GM19397 (cell line): ENCODE data around the gene KHDRBS1.
"Not testable (repeated sequence)": the region's sequence is repeated elsewhere in the genome, so short reads cannot be mapped to it uniquely, and the experiment has no call there.

Experiments
- ATAC-seq: cut with Tn5 transposase; IDR thresholded peaks from one replicate; pipeline ENCODE4 v1.9.1; 2021; ENCODE audit warnings: mild to moderate bottlenecking, moderate library complexity; ENCODE audit not compliant: unreplicated experiment

KHDRBS1 gene

DNA sequence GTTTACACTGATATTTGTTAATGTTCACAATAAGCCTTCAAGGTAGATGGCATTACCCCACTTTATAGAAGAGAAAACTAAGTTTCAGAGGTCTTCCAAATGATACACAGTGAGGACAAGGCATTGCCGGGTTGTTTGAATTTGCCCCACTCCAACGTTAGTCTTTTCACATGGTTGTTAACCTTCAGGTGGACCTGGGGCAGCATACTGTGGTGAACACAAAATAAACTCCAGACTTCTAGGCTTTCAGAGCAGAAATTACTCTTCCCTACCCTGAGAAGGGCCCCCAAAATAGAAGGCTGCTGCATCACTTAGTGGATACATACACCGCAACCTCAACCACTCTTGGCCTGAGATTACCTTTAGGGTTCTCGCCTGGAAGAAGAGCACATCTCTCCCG, 3.4 kb upstream of the KHDRBS1 start:
- ATAC-seq, result no peak

DNA sequence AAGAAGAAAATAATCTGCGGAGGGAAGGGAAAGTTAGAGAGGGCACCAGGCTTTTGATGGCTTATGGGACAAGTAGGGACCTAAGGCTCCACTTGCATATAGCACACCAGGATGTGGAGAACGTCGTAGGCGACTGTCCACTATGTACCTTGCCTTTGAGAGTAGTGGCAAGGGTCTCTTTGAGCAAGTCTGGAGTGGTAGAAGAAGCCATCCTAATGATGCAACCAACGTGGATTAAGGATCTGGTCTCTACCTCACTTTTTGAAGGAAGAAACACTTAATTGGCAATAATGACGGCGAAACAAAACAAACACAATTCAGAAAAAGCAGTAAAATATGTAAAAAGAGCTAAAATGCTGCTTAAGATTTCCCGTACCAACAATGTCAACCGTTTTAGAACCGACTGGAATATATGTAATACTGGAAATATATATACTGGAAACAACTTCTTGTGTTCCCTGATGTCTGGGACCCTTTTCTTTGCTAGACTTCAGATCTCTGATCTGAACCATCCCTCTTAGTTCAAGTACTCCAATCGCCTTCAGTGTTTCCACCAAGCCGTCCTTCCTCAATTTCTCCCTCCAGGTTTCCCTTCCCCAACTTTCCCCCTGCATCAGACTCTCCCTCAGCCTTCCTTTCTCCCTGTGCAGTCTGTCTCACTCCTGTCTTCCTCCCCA, 821 bp upstream of the KHDRBS1 start:
- no peak for ATAC-seq

DNA sequence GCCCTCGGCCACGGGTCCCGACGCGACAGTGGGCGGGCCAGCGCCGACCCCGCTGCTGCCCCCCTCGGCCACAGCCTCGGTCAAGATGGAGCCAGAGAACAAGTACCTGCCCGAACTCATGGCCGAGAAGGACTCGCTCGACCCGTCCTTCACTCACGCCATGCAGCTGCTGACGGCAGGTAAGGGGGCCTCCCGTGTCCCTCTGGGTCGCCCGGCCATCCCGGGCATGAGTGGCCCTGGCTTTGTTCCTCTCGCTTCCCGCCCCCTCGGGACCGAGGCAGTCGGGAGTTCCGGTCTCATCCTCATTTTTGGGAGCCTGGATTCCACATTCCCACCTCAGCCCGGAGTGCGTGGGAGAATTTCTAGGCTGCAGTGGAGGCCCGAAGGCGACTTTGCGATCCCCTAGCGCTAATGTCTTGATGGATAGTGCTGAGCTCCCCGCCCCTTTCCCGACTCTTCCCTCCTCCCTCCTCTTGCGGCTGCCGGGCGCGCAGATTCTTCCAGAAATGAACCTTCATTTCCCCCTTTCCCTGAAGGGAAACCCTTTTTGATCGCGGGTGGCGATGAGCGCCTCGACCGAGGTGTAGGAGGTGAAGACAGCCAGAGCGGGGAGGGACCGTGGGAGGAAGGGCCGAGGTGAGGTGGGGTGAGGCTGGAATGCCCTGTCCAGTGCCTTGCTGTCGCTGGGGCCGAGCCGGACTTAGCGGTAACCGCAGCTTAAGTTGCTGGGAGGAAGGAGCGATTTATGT, 705 bp downstream of the KHDRBS1 start:
- peak; percentile 30 for ATAC-seq

DNA sequence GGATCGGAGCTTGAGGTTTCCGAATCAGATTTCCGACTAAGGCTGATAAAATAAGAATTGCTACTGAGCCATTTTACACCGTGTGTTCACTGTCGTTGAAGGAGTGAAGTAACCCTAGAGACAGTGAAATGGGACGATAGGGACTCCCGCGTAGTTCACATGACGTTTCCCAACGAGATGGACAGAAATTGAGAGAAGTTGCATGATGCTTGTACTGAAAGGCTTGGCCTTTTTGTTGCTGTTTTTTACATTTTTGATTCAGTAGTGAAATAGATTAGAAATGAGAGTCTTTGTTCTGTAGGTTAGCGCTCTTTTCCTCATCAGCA, 1.2 kb downstream of the KHDRBS1 start:
- no peak for ATAC-seq

DNA sequence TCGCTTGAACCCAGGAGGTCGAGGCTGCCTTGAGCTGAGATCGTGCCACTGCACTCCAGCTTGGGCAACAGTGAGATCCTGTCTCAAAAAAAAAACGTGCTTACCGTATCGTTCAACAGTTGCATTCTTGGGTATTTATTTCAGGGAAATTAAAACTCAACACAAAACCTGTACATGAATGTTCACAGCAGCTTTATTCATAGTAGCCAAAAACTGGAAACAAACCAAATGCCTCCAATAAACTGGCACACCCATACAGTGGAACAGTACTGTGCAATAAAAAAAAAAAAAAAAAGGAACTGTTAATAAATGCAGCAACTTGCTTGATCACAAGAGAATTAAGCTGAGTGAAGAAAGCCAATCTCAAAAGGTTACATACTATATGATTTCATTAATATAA, 6.7 kb downstream of the KHDRBS1 start:
- no peak for ATAC-seq

DNA sequence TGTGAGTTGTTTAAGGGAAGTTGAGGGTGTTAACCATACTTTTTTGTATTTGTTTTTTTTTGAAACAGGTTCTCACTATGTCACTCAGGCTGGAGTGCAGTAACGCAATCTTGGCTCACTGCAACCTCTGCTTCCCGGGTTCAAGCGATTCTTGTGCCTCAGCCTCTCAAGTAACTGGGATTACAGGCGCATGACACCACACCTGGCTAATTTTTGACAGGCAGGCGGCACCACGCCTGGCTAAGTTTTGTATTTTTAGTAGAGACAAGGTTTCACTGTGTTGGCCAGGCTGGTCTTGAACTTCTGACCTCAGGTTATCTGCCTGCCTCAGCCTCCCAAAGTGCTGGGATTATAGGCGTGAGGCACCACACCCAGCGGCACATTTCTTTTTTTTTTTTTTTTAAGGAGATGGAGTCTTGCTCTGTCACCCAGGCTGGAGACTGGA, 7.9 kb downstream of the KHDRBS1 start:
- not testable (repeated sequence) for ATAC-seq

DNA sequence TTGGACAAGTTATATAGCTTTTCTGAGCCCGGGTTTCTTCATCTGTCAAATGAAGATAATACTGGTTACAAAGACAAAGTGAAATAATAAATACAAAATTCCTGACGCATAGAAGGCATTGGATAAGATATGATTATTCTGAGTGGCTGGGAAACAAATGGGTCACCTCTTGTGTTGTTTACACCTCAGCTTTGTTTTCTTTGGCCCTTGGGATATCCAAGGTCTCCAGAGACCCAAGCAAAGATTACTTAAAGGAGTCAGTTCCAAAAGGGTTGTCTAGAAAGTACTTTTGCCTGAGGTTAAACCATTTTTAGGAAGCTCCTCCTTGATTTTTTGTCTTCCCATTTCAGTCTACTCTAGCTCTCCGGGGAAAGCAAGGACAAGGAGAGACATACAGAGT, 9.7 kb downstream of the KHDRBS1 start:
- ATAC-seq, result no peak

DNA sequence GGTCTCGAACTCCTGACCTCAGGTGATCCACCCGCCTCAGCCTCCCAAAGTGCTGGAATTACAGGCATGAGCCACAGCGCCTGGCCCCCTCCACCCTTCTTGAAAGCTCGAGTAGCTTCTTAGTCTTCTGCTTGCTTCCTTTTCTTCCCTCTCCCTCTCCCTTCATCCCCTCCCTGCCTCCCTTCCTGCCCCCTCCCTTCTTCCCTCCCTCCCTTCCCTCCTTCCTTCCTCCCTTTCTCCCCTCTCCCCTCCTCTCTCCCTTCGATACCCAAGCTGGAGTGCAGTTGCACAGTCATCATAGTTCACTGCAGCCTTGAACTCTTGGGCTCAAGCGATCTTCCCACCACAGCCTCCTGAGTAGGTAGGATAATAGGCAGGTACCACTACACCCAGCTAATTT, 11.8 kb downstream of the KHDRBS1 start:
- ATAC-seq, result no peak

DNA sequence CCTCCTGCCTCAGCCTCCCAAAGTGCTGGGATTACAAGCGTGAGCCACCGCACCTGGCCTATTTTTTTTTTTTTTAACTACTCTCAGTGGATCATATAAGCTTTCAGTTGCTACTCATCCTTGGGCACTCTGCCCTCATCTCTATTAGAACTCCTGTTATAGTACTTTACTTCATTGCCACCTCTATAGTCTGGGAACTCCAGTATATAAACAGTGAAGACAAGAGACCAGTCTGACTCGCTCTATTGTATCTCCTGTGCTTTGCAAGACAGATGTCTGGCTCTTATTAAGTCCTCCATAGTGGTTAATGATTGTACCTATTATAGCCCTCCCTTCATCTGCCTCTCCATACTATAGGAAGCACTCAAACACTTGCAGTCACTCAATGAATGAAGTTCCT, 15.1 kb downstream of the KHDRBS1 start:
- ATAC-seq, result no peak

DNA sequence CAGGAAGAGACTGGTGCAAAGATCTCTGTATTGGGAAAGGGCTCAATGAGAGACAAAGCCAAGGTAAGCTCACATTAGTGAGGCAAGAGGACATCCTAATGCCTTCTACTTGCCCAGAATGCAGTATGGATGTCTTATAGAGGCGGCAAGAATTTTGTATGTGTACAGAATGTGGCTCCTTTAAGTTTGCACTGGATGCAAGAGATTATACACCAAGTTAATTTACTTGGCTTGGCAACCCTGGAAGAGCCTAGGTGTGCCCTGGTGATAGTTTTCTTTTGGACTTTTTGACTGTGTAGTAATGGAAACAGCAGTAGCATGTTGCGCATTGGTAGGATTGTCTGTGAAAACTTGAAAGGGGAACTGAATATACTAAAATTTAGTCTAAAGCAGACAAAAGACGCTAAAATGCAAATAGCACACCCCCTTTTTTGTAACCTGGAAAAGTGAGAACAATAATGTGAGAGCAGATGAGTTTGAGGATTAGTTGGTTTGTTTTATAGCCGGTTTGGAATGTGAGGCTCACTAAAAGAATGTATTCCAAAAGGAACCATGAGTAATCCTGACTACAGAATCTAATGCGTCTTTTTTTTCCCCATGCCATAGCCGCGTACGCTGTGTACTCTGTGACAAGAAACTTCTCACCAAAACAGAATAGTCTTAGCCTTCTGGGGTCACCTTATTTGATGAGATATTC, 18.1 kb downstream of the KHDRBS1 start:
- ATAC-seq, result no peak

DNA sequence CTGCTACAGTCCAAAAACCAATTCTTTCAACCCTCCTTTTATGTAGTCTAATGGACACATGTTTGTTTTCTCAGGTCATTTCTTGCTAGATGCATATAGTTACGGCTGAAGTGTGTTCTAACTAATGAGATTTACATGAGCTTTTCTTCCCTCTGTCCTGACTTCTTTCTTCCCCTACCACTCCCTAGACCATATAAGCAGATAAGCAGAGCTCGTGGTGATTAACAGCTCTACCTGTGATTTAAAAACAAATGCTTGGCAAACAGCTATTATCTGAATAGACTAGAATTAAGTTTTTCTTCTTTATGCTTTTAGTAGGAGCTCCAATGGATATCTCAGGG, 18.6 kb downstream of the KHDRBS1 start:
- no peak for ATAC-seq

DNA sequence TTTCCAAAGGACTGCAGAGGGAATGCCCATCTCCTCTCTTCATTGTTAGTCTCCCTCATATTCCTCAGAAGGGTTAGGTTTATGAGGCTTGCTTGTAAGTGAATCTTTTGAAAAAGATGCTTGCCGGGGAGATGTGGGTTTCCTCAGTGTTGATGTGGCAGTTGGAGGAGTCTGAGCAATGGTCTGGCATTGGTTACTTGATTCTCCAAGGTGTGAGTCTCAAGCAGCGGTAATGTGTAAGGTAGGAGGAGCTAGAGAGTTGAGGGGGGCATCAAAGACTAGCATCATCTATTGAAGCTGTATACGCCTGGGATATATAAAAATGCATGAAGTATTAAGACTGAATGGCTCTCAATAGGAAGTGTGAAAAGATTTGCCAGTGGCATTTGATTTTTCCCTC, 21.5 kb downstream of the KHDRBS1 start:
- no peak for ATAC-seq

DNA sequence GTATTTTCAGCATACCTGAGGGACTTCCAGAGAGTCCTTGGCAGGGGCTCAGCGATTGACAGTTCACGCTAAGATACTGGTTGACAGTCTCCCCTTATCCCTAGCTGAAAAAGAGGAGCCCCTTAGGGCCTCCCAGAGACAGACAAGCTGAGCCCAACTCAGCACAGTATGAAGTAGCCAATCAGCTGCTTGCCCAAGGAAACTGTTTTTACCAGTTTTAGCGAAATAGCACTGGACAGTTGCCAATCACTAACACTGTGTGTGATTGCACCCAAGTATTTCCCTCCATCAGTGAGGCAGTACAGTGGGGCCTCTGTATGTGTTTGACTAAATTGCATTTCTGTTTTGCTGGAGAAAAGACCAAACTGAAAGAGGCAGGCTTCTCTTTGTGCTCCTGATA, 27.0 kb downstream of the KHDRBS1 start:
- no peak for ATAC-seq

DNA sequence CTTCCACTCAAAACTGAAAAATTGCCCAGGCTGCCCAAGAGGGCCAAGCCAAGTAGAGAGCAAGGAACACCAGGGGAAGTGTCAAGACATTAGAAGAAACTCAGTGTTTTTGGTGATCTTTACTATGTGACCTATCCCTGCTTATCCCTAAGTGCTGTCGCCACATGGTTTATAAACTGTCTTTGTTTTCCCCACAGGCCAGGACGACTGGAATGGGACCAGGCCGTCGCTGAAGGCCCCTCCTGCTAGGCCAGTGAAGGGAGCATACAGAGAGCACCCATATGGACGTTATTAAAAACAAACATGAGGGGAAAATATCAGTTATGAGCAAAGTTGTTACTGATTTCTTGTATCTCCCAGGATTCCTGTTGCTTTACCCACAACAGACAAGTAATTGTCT, 28.7 kb downstream of the KHDRBS1 start:
- no peak for ATAC-seq

DNA sequence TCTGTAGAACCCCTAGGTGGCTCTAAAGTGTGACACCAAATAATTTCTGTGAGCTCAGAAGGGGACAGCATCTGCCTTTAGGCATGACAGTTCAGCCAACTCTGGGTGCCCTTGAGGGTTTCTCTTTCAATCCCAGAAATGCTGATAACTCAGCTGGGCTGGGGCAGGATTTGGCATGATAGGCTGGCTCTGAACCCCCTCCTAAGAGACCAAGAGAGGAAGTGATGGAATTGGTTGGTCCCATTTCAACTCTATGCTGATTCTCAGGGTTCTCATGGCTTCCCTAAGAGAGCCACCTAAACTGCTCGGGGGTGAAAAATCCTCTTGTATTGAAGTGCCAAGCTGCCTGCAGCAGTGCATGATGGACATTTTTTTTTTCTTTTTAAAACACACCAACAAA, 30.6 kb downstream of the KHDRBS1 start:
- no peak for ATAC-seq

DNA sequence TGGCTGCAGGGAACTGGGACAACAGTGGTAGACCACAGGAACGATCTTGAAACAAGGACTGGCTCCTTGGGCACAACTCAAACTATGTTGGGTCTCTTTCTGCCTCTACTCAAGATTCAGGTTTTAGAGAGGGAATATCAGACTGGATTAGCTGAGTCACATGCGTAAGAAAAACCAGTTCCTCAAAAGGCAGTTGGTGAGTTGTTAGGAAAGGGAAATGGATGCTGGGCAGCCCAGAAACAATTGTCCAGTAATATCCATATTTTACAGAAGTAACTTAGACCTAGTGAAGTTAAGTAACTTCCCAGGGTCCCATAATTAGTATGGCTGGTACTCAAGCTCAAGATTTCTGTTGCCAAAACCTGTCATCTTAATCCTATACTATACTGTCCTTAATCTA, 32.1 kb downstream of the KHDRBS1 start:
- no peak for ATAC-seq

DNA sequence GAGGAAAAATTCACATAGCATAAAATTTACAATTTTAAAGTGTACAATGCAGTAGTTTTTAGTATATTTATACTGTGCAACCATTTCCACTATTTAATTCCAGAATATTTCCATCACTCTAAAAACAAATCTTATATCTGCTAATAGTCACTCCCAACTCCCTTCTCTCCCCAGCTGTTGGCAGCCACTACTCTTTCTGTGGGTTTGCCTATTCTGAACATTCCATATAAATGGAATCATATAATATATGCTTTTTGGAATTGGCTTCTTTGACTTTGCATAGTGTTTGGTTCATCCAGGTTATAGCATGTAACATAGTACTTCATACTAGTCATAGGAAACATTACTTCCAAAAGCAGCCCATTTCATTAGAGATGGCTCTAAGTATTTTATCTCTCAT, 34.0 kb downstream of the KHDRBS1 start:
- ATAC-seq, result no peak

DNA sequence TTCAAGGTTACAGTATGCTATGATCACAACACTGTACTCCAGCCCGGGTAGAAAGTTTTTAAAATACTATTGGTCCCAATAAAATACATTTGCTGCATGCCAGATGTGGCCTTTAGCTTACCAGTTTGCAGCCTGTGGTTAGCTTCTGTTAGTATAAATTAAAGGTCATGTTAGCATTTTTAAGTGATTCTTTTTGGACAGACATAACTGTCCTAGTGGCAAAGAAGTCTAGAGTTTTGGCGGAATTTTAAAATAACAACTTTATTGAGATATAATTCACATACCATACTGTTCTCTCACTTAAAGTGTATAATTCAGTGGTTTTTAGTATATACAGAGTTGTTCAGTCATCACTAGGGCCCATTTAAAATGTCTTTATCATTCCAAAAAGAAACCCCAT, 34.8 kb downstream of the KHDRBS1 start:
- ATAC-seq, result no peak

DNA sequence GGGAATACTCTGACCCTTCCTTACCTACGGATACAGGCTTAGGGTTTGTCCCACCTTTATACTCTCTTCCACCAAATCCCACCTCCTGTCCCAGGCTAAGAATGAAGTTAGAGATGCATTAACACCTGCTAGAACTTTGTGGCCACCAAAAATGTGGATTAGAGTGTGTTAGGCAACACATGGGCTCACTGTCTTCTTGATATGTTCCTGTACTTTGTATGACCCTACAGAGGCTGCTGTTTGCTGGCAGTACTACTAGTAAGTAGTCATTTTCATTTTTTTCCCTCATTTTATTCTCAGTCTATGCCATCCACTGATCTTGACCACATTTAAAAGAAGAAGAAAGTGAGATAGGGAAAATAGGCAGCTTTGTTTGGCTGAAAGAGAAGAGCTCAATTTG, 38.0 kb downstream of the KHDRBS1 start:
- no peak for ATAC-seq

DNA sequence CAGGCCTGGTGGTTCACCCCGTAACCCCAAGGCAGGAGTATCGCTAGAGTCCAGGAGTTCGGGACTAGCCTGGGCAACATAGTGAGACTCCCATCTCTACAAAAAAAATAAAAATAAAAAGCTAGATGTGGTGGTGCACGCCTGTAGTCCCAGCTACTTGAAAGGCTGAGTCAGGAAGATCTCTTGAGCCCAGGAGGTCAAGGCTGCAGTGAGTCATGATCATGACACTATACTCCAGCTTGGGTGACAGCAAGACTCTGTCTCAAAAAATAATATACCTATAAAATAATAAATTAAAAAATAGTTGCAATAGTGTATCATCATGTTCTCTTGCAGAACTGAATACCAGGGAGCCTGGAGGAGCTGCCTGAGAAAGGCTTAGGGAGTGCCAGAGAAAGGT, 39.2 kb downstream of the KHDRBS1 start:
- ATAC-seq, result no peak

DNA sequence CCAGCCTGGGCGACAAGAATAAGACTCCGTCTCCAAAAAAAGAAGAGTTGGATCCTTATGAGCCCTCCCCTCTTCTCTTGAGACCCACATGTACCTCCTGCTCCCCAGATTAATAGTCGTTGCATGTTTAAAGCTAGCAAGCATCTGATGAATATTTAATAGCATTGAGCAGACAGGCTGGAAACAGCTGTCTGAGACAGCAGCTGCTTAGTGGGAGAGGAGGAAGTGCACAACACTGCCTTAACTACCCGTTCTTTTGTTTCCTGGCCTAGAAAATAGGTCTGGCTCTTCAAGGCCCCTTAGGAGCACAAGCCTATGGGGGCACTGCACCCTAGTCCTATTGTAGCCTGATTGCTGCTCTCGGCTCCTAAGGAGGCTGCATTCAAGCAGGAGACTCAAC, 41.7 kb downstream of the KHDRBS1 start:
- no peak for ATAC-seq

DNA sequence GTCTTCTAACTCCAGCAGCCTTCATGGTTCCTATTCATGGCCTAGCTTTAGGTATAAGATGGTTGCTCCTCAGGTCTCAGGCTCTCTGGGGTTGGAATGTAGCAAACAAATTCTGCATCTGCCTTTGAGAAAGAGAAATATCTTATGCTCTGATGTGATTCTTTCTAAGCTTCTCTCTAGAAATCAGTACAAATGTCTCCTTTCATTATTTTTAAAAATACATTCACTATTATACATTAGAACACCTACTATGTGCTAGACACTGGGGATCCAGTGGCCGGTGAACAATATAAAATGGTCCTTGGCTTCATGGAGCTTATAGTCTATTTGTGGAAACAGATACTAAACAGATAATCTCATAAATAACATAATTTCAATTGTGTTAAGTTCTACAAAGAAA, 42.9 kb downstream of the KHDRBS1 start:
- ATAC-seq, result no peak
